Stimulated activated CD8-positive, alpha-beta memory T cell treated with anti-CD3 and anti-CD28 coated beads, Interleukin-15, amount 100 ng/mL, for 4 hours (primary cell): Measurements from ENCODE around the gene SPTA1.

Experiments used
- DNase-seq, 2 donors: peaks; one replicate each; pipeline ENCODE4 v3.0.0-alpha.2; 2020; ENCODE audit warnings: low read depth in 2 of 2

SPTA1 gene

GRCh38 chr1:158570480-158570879 is 116.0 kb downstream of the SPTA1 start, which contains the start of gene OR6P1:
Gene OR6P1 (minus strand): TSS chr1:158570580. CDS start chr1:158563604, 6,976 bp downstream.
- no peak for DNase-seq

- DNase-seq, result no peak
Measured at GRCh38 chr1:158564608-158565007, 121.9 kb downstream of the SPTA1 start.

GRCh38 chr1:158563853-158564252 is 122.7 kb downstream of the SPTA1 start:
- no peak for DNase-seq
